Measurements from ENCODE around the gene MSLN.

The MSLN gene

GRCh38 chr16:778447-778846, 17.9 kb downstream of the MSLN start:
- DNase-seq = no peak

GRCh38 chr16:778909-779527, 18.5 kb downstream of the MSLN start:
- no peak for DNase-seq

GRCh38 chr16:779561-779960, 19.0 kb downstream of the MSLN start:
- no peak for DNase-seq

- DNase-seq = no peak
These were observed 19.8 kb downstream of the MSLN start for GRCh38 chr16:780296-780695.

- DNase-seq = no peak
These were observed 20.9 kb downstream of the MSLN start for GRCh38 chr16:781346-782010.

- no peak for DNase-seq
These were observed 21.7 kb downstream of the MSLN start for GRCh38 chr16:782258-782657.

- DNase-seq = peak; percentile 91
These were observed 22.4 kb downstream of the MSLN start for GRCh38 chr16:782766-783403.

GRCh38 chr16:783404-784161, 23.0 kb downstream of the MSLN start:
- no peak for DNase-seq

GRCh38 chr16:784431-784830, 23.9 kb downstream of the MSLN start:
- DNase-seq = no peak

GRCh38 chr16:785563-786535, 25.3 kb downstream of the MSLN start:
- peak; percentile 69 for DNase-seq

GRCh38 chr16:787321-787966, 26.9 kb downstream of the MSLN start:
- peak; percentile 43 for DNase-seq

GRCh38 chr16:787978-788398, 27.5 kb downstream of the MSLN start, which contains the start of gene RPUSD1:
Gene RPUSD1 (minus strand): TSS chr16:788381. CDS start chr16:787737, 644 bp downstream.
- peak; percentile 47 for DNase-seq

- DNase-seq = peak; percentile 97
These were observed 28.0 kb downstream of the MSLN start, which contains the start of gene CHTF18 for GRCh38 chr16:788399-789126. Gene CHTF18 (plus strand): TSS chr16:788620. CDS start chr16:788685, 65 bp downstream.

GRCh38 chr16:789191-789850, 28.8 kb downstream of the MSLN start:
- no peak for DNase-seq

- no peak for DNase-seq
These were observed 29.6 kb downstream of the MSLN start for GRCh38 chr16:790086-790485.

- DNase-seq = no peak
These were observed 30.6 kb downstream of the MSLN start for GRCh38 chr16:791131-791530.

GRCh38 chr16:792221-792995, 31.9 kb downstream of the MSLN start:
- DNase-seq = no peak

- DNase-seq = no peak
These were observed 32.9 kb downstream of the MSLN start for GRCh38 chr16:793414-793813.

GRCh38 chr16:794091-794822, 33.7 kb downstream of the MSLN start:
- no peak for DNase-seq
